Measurements from ENCODE around the gene MLLT10.

- TF ChIP-seq CTCF (IDR thresholded peaks at IDR 0.05; ENCODE audit: borderline replicate concordance, extremely low read depth, low read length, poor library complexity, severe bottlenecking) (no peak), EZH2 (IDR thresholded peaks at IDR 0.05; ENCODE audit: borderline replicate concordance, low read depth, low read length, severe bottlenecking) (no peak)
These were observed 139.6 kb downstream of the MLLT10 start for GRCh38 chr10:21673668-21674067.

All from DND-41 (cell line).